WTC11 (cell line): Measurements from ENCODE around the gene SGSH. TPM values are rescaled to one million over a fixed set of nuclear protein-coding genes. Genes with fewer than 3 reads are reported as not detected.

Experiments used
- ATAC-seq: fragments of 200-7000 bp; cut with Tn5 transposase; 2 replicates; pipeline ENCODE4 v1.10.0; 2021; ENCODE audit warnings: mild to moderate bottlenecking, moderate library complexity
- CTCF ChIA-PET: fragments of 300-600 bp; sonication (Branson Sonifier 250); formaldehyde crosslinking; loops from one replicate; lab custom pipeline; 2021; ENCODE audit warnings: antibody characterized with exemption; lab: Charles Lee
- POLR2A ChIA-PET: fragments of 350-600 bp; sonication (Branson Sonifier 250); formaldehyde crosslinking; loops from one replicate; lab custom pipeline; 2021; ENCODE audit warnings: antibody characterized with exemption; lab: Charles Lee
- DNase-seq: peaks from one replicate; pipeline ENCODE4 v3.0.0; 2021; ENCODE audit warnings: low spot score
- H3K27ac Mint-ChIP-seq: 2 replicates; pipeline ENCODE4 v1.8.0; 2021; ENCODE audit warnings: mixed read lengths
- H3K27me3 Mint-ChIP-seq: 2 replicates; pipeline ENCODE4 v1.8.0; 2021; ENCODE audit warnings: low read depth, mild to moderate bottlenecking, moderate library complexity, mixed read lengths
- H3K36me3 Mint-ChIP-seq: 2 replicates; pipeline ENCODE4 v1.8.0; 2021; ENCODE audit warnings: mixed read lengths
- H3K4me1 Mint-ChIP-seq: 2 replicates; pipeline ENCODE4 v1.8.0; 2022; ENCODE audit warnings: mixed read lengths
- H3K4me3 Mint-ChIP-seq: 2 replicates; pipeline ENCODE4 v1.8.0; 2021; ENCODE audit warnings: mild to moderate bottlenecking, moderate library complexity, mixed read lengths
- H3K9me3 Mint-ChIP-seq: 2 replicates; pipeline ENCODE4 v1.8.0; 2021; ENCODE audit warnings: mixed read lengths
- ATF1 ChIP-seq: sonication (generic); formaldehyde crosslinking; IDR thresholded peaks from 2 replicates; pipeline ENCODE4 v1.8.1; 2023; ENCODE audit warnings: mild to moderate bottlenecking, moderate library complexity, missing genetic modification reagents
- CBFB ChIP-seq: sonication (generic); formaldehyde crosslinking; IDR thresholded peaks from 2 replicates; pipeline ENCODE4 v1.8.1; 2022; ENCODE audit warnings: mild to moderate bottlenecking, low read depth, missing genetic modification reagents
- ELF4 ChIP-seq: sonication (generic); formaldehyde crosslinking; IDR thresholded peaks from 2 replicates; pipeline ENCODE4 v1.8.1; 2022; ENCODE audit warnings: low read depth, mild to moderate bottlenecking, moderate library complexity, missing genetic modification reagents
- ESRRA ChIP-seq: sonication (generic); formaldehyde crosslinking; IDR thresholded peaks from 2 replicates; pipeline ENCODE4 v1.8.1; 2022; ENCODE audit warnings: mild to moderate bottlenecking, missing genetic modification reagents, borderline replicate concordance
- FOXJ3 ChIP-seq: sonication (generic); formaldehyde crosslinking; IDR thresholded peaks from 2 replicates; pipeline ENCODE4 v1.9.0; 2021; ENCODE audit warnings: missing genetic modification reagents, mild to moderate bottlenecking, borderline replicate concordance
- FOXK1 ChIP-seq: sonication (generic); formaldehyde crosslinking; IDR thresholded peaks from 2 replicates; pipeline ENCODE4 v1.8.0; 2022; ENCODE audit warnings: mild to moderate bottlenecking, moderate library complexity, missing genetic modification reagents
- JUN ChIP-seq: sonication (generic); formaldehyde crosslinking; IDR thresholded peaks from 2 replicates; pipeline ENCODE4 v1.8.0; 2023; ENCODE audit warnings: mild to moderate bottlenecking, missing genetic modification reagents
- MAX ChIP-seq: sonication (generic); formaldehyde crosslinking; IDR thresholded peaks from 2 replicates; pipeline ENCODE4 v1.8.0; 2022; ENCODE audit warnings: mild to moderate bottlenecking, missing genetic modification reagents
- MLX ChIP-seq: sonication (generic); formaldehyde crosslinking; IDR thresholded peaks from 2 replicates; pipeline ENCODE4 v1.8.1; 2023; ENCODE audit warnings: mild to moderate bottlenecking, missing genetic modification reagents, moderate library complexity
- NFATC4 ChIP-seq: fragments of 250-450 bp; sonication (Bioruptor Pico); IDR thresholded peaks from 2 replicates; pipeline ENCODE4 v1.9.0; 2021; ENCODE audit warnings: mild to moderate bottlenecking
- NFYB ChIP-seq: sonication (generic); formaldehyde crosslinking; conservative IDR thresholded peaks from 2 replicates; pipeline ENCODE4 v1.8.0; 2022; ENCODE audit warnings: low read depth, missing genetic modification reagents
- NR3C1 ChIP-seq: sonication (generic); formaldehyde crosslinking; conservative IDR thresholded peaks from 2 replicates; pipeline ENCODE4 v1.8.1; 2023; ENCODE audit warnings: low read depth, mild to moderate bottlenecking, missing genetic modification reagents
- PRRX2 ChIP-seq: fragments of 250-450 bp; sonication (Bioruptor Pico); IDR thresholded peaks from 2 replicates; pipeline ENCODE4 v1.8.0; 2021; ENCODE audit warnings: mild to moderate bottlenecking
- RORB ChIP-seq: fragments of 250-450 bp; sonication (Bioruptor Pico); IDR thresholded peaks from 2 replicates; pipeline ENCODE4 v1.9.0; 2021; ENCODE audit warnings: mild to moderate bottlenecking
- SMAD4 ChIP-seq: sonication (generic); formaldehyde crosslinking; IDR thresholded peaks from 2 replicates; pipeline ENCODE4 v1.8.0; 2022; ENCODE audit warnings: mild to moderate bottlenecking, missing genetic modification reagents
- ZNF138 ChIP-seq: sonication (generic); formaldehyde crosslinking; conservative IDR thresholded peaks from 2 replicates; pipeline ENCODE4 v1.8.1; 2022; ENCODE audit warnings: mild to moderate bottlenecking, moderate library complexity, missing genetic modification reagents
- ZNF281 ChIP-seq: sonication (generic); formaldehyde crosslinking; IDR thresholded peaks from 2 replicates; pipeline ENCODE4 v1.8.0; 2023; ENCODE audit warnings: mild to moderate bottlenecking, missing genetic modification reagents
- ZNF317 ChIP-seq: sonication (generic); formaldehyde crosslinking; IDR thresholded peaks from 2 replicates; pipeline ENCODE4 v1.8.1; 2023; ENCODE audit warnings: low read depth, mild to moderate bottlenecking, moderate library complexity, missing genetic modification reagents, borderline replicate concordance
- ZNF416 ChIP-seq: fragments of 250-450 bp; sonication (Bioruptor Pico); IDR thresholded peaks from 2 replicates; pipeline ENCODE4 v1.9.0; 2021; ENCODE audit warnings: mild to moderate bottlenecking, inconsistent platforms
- ZNF671 ChIP-seq: fragments of 250-450 bp; sonication (Bioruptor Pico); IDR thresholded peaks from 2 replicates; pipeline ENCODE4 v1.8.0; 2021; ENCODE audit warnings: mild to moderate bottlenecking
- total RNA-seq: library from RNA; stranded (reverse); gene quantifications from 3 replicates; pipeline ENCODE4 v1.2.3, GENCODE V29; 2021
- TF ChIP-seq, protein P1 (sequence below): sonication (generic); formaldehyde crosslinking; IDR thresholded peaks from 2 replicates; pipeline ENCODE4 v1.8.1; 2022; ENCODE audit warnings: mild to moderate bottlenecking, moderate library complexity, missing genetic modification reagents
- TF ChIP-seq, protein P2 (sequence below): sonication (generic); formaldehyde crosslinking; IDR thresholded peaks from 2 replicates; pipeline ENCODE4 v1.8.1; 2023; ENCODE audit warnings: mild to moderate bottlenecking, missing genetic modification reagents
- TF ChIP-seq, protein P3 (sequence below): sonication (generic); formaldehyde crosslinking; IDR thresholded peaks from 2 replicates; pipeline ENCODE4 v1.8.1; 2023; ENCODE audit warnings: mild to moderate bottlenecking, moderate library complexity, missing genetic modification reagents
- TF ChIP-seq, protein P4 (sequence below): fragments of 250-450 bp; sonication (Bioruptor Pico); IDR thresholded peaks from 2 replicates; pipeline ENCODE4 v1.8.0; 2021; ENCODE audit warnings: mild to moderate bottlenecking

The SGSH gene
- total RNA-seq, 1 experiment from 2014 or later = 27.7 TPM

- H3K9me3 Mint-ChIP-seq = no peaks in the 10 kb centered on the region
- H3K36me3 Mint-ChIP-seq = no peaks in the 10 kb centered on the region
- POLR2A ChIA-PET = interaction anchor here (0.5 to 0.6 kb wide), 2 partner anchors 9 to 33 kb away, joined by 4 read pairs; no protein-coding TSS in a partner anchor
- no peak for DNase-seq
- H3K27me3 Mint-ChIP-seq = no peaks in the 10 kb centered on the region
- H3K4me1 Mint-ChIP-seq = no peaks in the 10 kb centered on the region
- no peak for TF ChIP-seq ZNF416 (CRISPR knock-in tag)
- no peak for TF ChIP-seq ELF4 (CRISPR knock-in tag)
- TF ChIP-seq, protein P1, sequence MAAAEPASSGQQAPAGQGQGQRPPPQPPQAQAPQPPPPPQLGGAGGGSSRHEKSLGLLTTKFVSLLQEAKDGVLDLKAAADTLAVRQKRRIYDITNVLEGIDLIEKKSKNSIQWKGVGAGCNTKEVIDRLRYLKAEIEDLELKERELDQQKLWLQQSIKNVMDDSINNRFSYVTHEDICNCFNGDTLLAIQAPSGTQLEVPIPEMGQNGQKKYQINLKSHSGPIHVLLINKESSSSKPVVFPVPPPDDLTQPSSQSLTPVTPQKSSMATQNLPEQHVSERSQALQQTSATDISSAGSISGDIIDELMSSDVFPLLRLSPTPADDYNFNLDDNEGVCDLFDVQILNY (CRISPR knock-in tag) = no peak
- no peak for TF ChIP-seq PRRX2 (CRISPR knock-in tag)
- TF ChIP-seq CBFB (CRISPR knock-in tag) = no peak
- TF ChIP-seq RORB (CRISPR knock-in tag) = no peak
- TF ChIP-seq, protein P2, sequence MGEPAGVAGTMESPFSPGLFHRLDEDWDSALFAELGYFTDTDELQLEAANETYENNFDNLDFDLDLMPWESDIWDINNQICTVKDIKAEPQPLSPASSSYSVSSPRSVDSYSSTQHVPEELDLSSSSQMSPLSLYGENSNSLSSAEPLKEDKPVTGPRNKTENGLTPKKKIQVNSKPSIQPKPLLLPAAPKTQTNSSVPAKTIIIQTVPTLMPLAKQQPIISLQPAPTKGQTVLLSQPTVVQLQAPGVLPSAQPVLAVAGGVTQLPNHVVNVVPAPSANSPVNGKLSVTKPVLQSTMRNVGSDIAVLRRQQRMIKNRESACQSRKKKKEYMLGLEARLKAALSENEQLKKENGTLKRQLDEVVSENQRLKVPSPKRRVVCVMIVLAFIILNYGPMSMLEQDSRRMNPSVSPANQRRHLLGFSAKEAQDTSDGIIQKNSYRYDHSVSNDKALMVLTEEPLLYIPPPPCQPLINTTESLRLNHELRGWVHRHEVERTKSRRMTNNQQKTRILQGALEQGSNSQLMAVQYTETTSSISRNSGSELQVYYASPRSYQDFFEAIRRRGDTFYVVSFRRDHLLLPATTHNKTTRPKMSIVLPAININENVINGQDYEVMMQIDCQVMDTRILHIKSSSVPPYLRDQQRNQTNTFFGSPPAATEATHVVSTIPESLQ (CRISPR knock-in tag) = no peak
- TF ChIP-seq JUN (CRISPR knock-in tag) = no peak
- TF ChIP-seq SMAD4 (CRISPR knock-in tag) = no peak
- TF ChIP-seq ZNF317 (CRISPR knock-in tag) = no peak
- TF ChIP-seq NFATC4 = no peak
- TF ChIP-seq, all 79 proteins: peak for 0
- CTCF ChIA-PET = interaction anchor here (0.6 to 1.7 kb wide), 6 partner anchors 12 to 109 kb away, joined by 4 to 10 read pairs (median 4); partner anchors contain the start of gene GAA
- Mint-ChIP-seq H3K4me3 (no peak overlapping the region), H3K27ac (peak overlapping the region; percentile 83; the same call in 1 of the 2 replicates)
- ATAC-seq = no peak
Observed at GRCh38 chr17:80184423-80184714, 35.8 kb downstream of the SGSH start.

GRCh38 chr17:80183581-80184422, 36.3 kb downstream of the SGSH start:
- DNase-seq (no peak), ATAC-seq (no peak)
- Mint-ChIP-seq H3K36me3 (no peaks in the 10 kb centered on the region), H3K9me3 (no peaks in the 10 kb centered on the region), H3K27me3 (no peaks in the 10 kb centered on the region), H3K4me3 (no peak overlapping the region), H3K27ac (peak overlapping the region; percentile 83; the same call in 1 of the 2 replicates), H3K4me1 (no peaks in the 10 kb centered on the region)
- ChIA-PET CTCF (interaction anchor here (0.6 to 1.7 kb wide), 8 partner anchors 12 to 177 kb away, joined by 3 to 10 read pairs (median 4); partner anchors contain the start of gene GAA), POLR2A (interaction anchor here (0.5 to 0.6 kb wide), 2 partner anchors 8 to 34 kb away, joined by 4 read pairs; no protein-coding TSS in a partner anchor)
- TF ChIP-seq, protein P3, sequence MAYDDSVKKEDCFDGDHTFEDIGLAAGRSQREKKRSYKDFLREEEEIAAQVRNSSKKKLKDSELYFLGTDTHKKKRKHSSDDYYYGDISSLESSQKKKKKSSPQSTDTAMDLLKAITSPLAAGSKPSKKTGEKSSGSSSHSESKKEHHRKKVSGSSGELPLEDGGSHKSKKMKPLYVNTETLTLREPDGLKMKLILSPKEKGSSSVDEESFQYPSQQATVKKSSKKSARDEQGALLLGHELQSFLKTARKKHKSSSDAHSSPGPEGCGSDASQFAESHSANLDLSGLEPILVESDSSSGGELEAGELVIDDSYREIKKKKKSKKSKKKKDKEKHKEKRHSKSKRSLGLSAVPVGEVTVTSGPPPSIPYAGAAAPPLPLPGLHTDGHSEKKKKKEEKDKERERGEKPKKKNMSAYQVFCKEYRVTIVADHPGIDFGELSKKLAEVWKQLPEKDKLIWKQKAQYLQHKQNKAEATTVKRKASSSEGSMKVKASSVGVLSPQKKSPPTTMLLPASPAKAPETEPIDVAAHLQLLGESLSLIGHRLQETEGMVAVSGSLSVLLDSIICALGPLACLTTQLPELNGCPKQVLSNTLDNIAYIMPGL (CRISPR knock-in tag) = no peak
- TF ChIP-seq FOXK1 (CRISPR knock-in tag) (no peak), ATF1 (CRISPR knock-in tag) (no peak), NFYB (no peak), ZNF671 (CRISPR knock-in tag) (no peak), ZNF138 (CRISPR knock-in tag) (no peak), NR3C1 (no peak), ZNF281 (CRISPR knock-in tag) (no peak), MLX (CRISPR knock-in tag) (no peak), FOXJ3 (CRISPR knock-in tag) (no peak), ESRRA (CRISPR knock-in tag) (no peak), MAX (no peak)
- TF ChIP-seq, protein P4, sequence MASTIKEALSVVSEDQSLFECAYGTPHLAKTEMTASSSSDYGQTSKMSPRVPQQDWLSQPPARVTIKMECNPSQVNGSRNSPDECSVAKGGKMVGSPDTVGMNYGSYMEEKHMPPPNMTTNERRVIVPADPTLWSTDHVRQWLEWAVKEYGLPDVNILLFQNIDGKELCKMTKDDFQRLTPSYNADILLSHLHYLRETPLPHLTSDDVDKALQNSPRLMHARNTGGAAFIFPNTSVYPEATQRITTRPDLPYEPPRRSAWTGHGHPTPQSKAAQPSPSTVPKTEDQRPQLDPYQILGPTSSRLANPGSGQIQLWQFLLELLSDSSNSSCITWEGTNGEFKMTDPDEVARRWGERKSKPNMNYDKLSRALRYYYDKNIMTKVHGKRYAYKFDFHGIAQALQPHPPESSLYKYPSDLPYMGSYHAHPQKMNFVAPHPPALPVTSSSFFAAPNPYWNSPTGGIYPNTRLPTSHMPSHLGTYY = no peak
